Kidney (tissue), 14 donors: ENCODE data around the gene NCAN. TPM values are rescaled to one million over a fixed set of nuclear protein-coding genes. Genes with fewer than 3 reads are reported as not detected.

Experiments used
- DNase-seq, 5 donors: peaks; one replicate each; pipeline ENCODE4 v3.0.0-alpha.2; 2013 to 2020
- FAIRE-seq: peaks from 2 replicates; lab custom pipeline; 2012; peaks lifted over from hg19 to GRCh38; lab: Jason Lieb, UNC
- H3K27ac ChIP-seq, 2 donors: one replicate each; pipeline ENCODE4 v1.7.0; 2013; ENCODE audit warnings: low read depth in 2 of 2, low read length in 2 of 2, inconsistent platforms in 1 of 2
- H3K27me3 ChIP-seq: one replicate; pipeline ENCODE4 v1.7.1; 2013; ENCODE audit warnings: low read length, inconsistent platforms; ENCODE audit not compliant: control insufficient read depth, insufficient read depth
- H3K36me3 ChIP-seq, 3 donors: one replicate each; pipeline versions ENCODE4 v1.7.0 to v1.7.1; 2013; ENCODE audit warnings: low read length in 3 of 3, control low read depth in 1 of 3, inconsistent platforms in 1 of 3; ENCODE audit not compliant: insufficient read depth in 3 of 3, control insufficient read depth in 2 of 3
- H3K4me1 ChIP-seq, 3 donors: one replicate each; pipeline versions ENCODE4 v1.7.0 to v1.7.1; 2013; ENCODE audit warnings: low read length in 3 of 3, inconsistent platforms in 1 of 3, low read depth in 1 of 3; ENCODE audit not compliant: control insufficient read depth in 2 of 3, insufficient read depth in 2 of 3
- H3K4me3 ChIP-seq, 3 donors: one replicate each; pipeline versions ENCODE4 v1.7.0 to v1.8.1; 2013; ENCODE audit warnings: low read length in 3 of 3, control low read depth in 1 of 3, inconsistent platforms in 1 of 3
- H3K9ac ChIP-seq, 3 donors: one replicate each; pipeline versions ENCODE4 v1.7.0 to v1.7.1; 2013; ENCODE audit warnings: low read length in 3 of 3, control low read depth in 1 of 3, inconsistent platforms in 1 of 3
- H3K9me3 ChIP-seq, 3 donors: one replicate each; pipeline versions ENCODE4 v1.7.0 to v1.7.1; 2013; ENCODE audit warnings: low read length in 3 of 3, control low read depth in 1 of 3, inconsistent platforms in 1 of 3; ENCODE audit not compliant: control insufficient read depth in 2 of 3, insufficient read depth in 1 of 3
- intact Hi-C: fragments of 100-400 bp; cut with DNase I; formaldehyde crosslinking; loops from one replicate; pipeline ENCODE4 v1.11.1; 2022
- polyA plus RNA-seq: library from polyadenylated mRNA; stranded (reverse); fragments of 350-450 nt; fragmentation: Illumina TruSeq; extraction: RNeasy Lipid Tissue Mini Kit (QIAGEN cat#74804); gene quantifications from one replicate; pipeline ENCODE4 v1.2.3, GENCODE V29; 2014; ENCODE audit warnings: low read depth, low replicate concordance; ENCODE audit not compliant: insufficient read depth
- total RNA-seq: library from RNA; stranded (reverse); fragmentation: NEBNext Ultra II Directional; extraction: Animal tissue kit (Norgen Biotek cat#: 25700); gene quantifications from one replicate; pipeline ENCODE4 v1.2.1, GENCODE V29; 2021
- TF ChIP-seq, protein P1 (sequence below): IDR thresholded peaks from 3 replicates; pipeline ENCODE4 v1.5.1; 2012; ENCODE audit warnings: mild to moderate bottlenecking, moderate library complexity, borderline replicate concordance; ENCODE audit not compliant: insufficient read depth; ENCODE audit errors: extremely low read depth
- donor health status: control.
- donor health status: control.
- donor health status: control.
- donor health status: control.
- donor health status: control.
- donor health status: DM: yes; HTN: yes; CAD: no.
- donor health status: Normal renal cell carcinoma (clear cell type).

The NCAN gene
- total and polyA plus RNA-seq, 2 donors from 2014 or later = 0.13 TPM; not detected in 1

DNA sequence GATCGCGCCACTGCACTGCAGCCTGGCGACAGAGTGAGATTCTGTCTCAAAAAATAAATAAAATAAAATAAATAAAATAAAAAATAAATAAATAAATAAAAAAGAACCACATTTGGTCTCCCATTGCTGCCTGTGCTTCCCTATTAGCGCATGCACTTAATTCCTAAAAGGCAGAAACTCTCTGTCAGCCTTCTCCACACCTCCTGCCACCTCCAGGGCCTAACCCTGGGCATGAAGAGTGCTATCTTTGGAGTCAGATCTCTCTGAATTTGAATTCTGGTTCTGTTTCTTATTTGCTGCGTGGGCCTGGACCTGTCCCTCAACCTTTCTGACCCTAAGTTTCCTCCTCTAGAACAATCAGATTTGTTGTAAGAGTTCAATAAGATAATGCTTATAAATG is 11.3 kb downstream of the NCAN start:
- Histone ChIP-seq H3K27ac (no peak overlapping the region), H3K36me3 (no peaks in the 10 kb centered on the region), H3K4me1 (peaks cover 0 to 4% (median 0%) of the 10 kb centered on the region in 3 donors), H3K9ac (no peak overlapping the region), H3K9me3 (no peaks in the 10 kb centered on the region), H3K27me3 (no peaks in the 10 kb centered on the region), H3K4me3 (no peak overlapping the region)
- FAIRE-seq (no peak), DNase-seq (no peak)
- TF ChIP-seq, protein P1, sequence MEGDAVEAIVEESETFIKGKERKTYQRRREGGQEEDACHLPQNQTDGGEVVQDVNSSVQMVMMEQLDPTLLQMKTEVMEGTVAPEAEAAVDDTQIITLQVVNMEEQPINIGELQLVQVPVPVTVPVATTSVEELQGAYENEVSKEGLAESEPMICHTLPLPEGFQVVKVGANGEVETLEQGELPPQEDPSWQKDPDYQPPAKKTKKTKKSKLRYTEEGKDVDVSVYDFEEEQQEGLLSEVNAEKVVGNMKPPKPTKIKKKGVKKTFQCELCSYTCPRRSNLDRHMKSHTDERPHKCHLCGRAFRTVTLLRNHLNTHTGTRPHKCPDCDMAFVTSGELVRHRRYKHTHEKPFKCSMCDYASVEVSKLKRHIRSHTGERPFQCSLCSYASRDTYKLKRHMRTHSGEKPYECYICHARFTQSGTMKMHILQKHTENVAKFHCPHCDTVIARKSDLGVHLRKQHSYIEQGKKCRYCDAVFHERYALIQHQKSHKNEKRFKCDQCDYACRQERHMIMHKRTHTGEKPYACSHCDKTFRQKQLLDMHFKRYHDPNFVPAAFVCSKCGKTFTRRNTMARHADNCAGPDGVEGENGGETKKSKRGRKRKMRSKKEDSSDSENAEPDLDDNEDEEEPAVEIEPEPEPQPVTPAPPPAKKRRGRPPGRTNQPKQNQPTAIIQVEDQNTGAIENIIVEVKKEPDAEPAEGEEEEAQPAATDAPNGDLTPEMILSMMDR = no peak
- intact Hi-C loops = no loop called here

DNA sequence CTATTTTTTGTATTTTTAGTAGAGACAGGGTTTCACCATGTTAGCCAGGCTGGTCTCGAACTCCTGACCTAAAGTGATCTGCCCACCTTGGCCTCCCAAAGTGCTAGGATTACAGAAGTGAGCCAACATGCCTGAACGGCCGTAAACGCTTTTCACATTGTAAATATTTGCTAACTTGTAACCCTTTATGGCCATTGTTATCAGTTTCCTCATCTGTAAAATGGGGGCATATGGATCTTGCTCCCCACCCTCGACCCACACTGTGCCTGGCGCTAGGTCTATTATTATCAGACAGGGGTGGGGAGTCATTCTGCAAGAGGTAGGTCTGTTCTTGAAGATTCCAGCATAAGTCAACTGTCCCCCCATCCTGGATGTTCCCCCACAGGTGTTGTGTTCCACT is 11.9 kb downstream of the NCAN start:
- TF ChIP-seq, protein P1 = no peak
- Histone ChIP-seq H3K27me3 (no peaks in the 10 kb centered on the region), H3K9ac (no peak overlapping the region), H3K9me3 (no peaks in the 10 kb centered on the region), H3K4me3 (no peak overlapping the region), H3K4me1 (peaks cover 0 to 4% (median 0%) of the 10 kb centered on the region in 3 donors), H3K27ac (no peak overlapping the region), H3K36me3 (no peaks in the 10 kb centered on the region)
- intact Hi-C loops = no loop called here
- FAIRE-seq (no peak), DNase-seq (no peak)

DNA sequence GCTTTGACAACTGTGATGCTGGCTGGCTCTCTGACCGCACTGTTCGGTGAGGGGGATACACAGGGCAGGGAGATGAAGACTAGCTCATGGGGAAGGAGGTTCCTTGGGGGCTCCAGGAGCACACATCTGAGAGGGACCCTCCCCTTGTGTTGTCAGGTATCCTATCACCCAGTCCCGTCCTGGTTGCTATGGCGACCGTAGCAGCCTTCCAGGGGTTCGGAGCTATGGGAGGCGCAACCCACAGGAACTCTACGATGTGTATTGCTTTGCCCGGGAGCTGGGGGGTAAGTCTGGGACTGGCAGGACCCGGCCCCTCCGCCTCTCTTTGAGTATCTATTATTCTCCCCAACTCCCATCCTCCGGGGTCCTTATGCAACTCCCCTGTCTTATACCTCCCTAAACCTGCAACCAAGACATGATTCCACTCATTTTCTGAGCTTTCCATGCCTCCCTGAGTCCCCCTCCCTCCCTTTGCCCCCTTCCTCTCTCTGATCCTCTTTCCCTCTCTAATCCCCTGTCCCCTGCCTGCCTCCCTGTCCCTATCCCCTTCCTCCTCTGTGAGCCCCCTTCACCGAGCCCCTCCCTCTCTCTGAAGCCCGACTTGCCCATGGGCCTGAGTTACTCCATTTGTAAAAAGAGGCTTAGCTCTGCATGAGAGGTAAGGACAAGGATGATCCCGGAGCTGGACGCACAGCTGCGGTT is 12.5 kb downstream of the NCAN start:
- DNase-seq = no peak
- Histone ChIP-seq H3K27me3 (no peaks in the 10 kb centered on the region), H3K9me3 (no peaks in the 10 kb centered on the region), H3K4me1 (peaks cover 0 to 4% (median 0%) of the 10 kb centered on the region in 3 donors), H3K27ac (no peak overlapping the region), H3K9ac (no peak overlapping the region), H3K36me3 (no peaks in the 10 kb centered on the region), H3K4me3 (no peak overlapping the region)
- intact Hi-C loops = no loop called here
- FAIRE-seq = no peak
- TF ChIP-seq, protein P1 = no peak
